ENCODE measurements around the gene IARS2.

GRCh38 chr1:220067269-220068204, 26.4 kb upstream of the IARS2 start:
- TF ChIP-seq POLR2A (IDR thresholded peaks at IDR 0.05) (no peak), CTCF (IDR thresholded peaks at IDR 0.05) (no peak)
